Mammary microvascular endothelial cell (primary cell): Measurements from ENCODE around the gene DNAJC22. TPM values are rescaled to one million over a fixed set of nuclear protein-coding genes. Genes with fewer than 3 reads are reported as not detected.

ENCODE experiments used
- total RNA-seq: library from RNA; depleted of rRNA; stranded (reverse); fragments of >200 nt; gene quantifications from 2 replicates; pipeline ENCODE4 v1.2.3, GENCODE V29; 2015

The DNAJC22 gene
- total RNA-seq: 0.20 and 0.98 TPM in 2 replicates

DNA sequence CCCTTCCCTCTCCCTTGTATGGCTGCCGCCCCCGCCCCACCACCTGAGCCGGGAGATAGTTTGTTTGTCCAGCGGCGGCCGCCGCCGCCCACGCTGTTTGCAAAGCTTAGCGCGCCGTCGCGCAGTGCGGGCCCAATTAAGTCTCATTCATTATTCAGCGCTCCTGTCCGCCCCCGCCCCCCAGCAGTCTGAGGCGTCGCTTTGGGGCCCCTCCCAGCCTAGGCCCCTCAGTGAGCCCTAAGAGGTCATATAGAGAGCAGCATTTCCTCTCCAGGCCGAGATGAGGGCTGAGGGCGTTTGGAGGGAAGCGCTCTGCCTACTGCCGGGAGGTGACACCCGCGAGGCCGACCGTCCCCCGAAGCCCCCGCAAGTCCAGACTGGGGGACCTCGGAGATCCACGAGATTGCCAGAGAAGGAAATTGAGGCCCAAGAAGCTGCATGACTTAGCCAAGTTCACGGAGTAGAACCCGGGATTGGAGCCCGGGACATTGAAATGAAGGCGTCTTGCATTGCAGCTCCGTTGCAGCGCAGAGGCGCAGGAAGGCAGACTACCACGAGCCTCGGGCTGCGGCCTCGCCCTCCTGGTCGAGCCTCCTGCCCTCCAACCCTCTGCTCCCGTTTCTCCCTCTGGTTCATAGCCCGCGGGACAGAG is at the start of gene DNAJC22:
TSS of gene DNAJC22 (plus strand) at position 230 of the 652 bp plus-strand sequence. CDS start 1,985 bp downstream, outside the sequence.

DNA sequence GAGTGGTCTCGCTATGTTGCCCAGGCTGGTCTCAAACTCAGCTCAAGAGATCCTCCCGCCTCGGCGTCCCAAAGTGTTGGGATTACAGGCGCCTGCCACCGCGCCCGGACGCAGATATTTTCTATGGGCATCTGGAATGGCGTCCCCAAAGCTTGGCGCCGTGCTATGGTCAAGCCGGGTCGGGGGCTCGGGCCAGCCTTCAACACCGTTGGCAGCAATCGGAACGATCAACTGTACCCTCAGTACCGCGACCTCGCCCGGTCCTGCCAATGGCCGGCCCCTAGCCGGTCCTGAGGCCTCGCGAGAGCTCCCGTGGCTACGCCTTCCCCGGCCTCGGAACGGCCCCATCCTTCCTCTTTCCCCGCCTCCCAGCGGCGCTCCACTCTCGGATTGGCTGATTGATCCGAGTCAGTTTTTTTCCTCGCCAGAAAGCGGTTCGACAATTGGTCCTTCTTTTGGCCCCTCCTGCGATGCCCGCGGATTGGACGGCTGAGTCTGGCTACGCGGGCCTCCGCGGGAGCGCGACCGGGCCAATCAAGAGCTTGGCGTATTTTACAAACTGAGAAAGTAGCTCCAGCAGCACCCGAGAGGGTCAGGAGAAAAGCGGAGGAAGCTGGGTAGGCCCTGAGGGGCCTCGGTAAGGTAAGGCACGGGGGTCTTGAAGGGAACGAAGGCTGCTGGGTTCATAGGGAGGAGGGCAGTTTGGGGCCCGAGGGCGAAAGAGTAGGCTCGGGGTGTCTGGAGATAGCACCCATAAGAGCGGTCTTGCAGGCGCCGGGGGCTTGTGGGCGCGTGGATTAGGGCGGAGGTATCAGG is 23.8 kb upstream of the DNAJC22 start, which contains the start of gene TROAP:
TSS of gene TROAP (plus strand) at position 548 of the 816 bp plus-strand sequence. CDS start 354 bp downstream, outside the sequence.

GRCh38 chr12:49336645-49337584 is 9.8 kb upstream of the DNAJC22 start, which contains the start of gene C1QL4:
Gene C1QL4 (minus strand): TSS chr12:49337188. CDS start chr12:49336477, 711 bp downstream.

GRCh38 chr12:49367381-49368239 is 20.9 kb downstream of the DNAJC22 start, which contains the start of gene SPATS2:
Gene SPATS2 (plus strand): TSS chr12:49367462. CDS start chr12:49461013, 93,551 bp downstream.

Other genes with a start within 250 kb of the DNAJC22 start
- 32.2 and 51.6 TPM in 2 replicates for gene LMBR1L, start 236.0 kb upstream of the DNAJC22 start, total RNA-seq
- 3,914 and 4,040 TPM in 2 replicates for gene TUBA1B, start 215.5 kb upstream of the DNAJC22 start, total RNA-seq
- 773 and 887 TPM in 2 replicates for gene TUBA1A, start 157.8 kb upstream of the DNAJC22 start, total RNA-seq
- gene TUBA1C, start 81.8 kb upstream of the DNAJC22 start, total RNA-seq: 1,170 and 1,280 TPM in 2 replicates
- not detected in 2 replicates for gene PRPH, start 51.7 kb upstream of the DNAJC22 start, total RNA-seq
- 26.0 and 39.2 TPM in 2 replicates for gene TROAP, start 23.6 kb upstream of the DNAJC22 start, total RNA-seq
- gene C1QL4, start 9.7 kb upstream of the DNAJC22 start, total RNA-seq: not detected in 2 replicates
- gene SPATS2, start 20.6 kb downstream of the DNAJC22 start, total RNA-seq: 21.4 and 27.9 TPM in 2 replicates
- gene KCNH3, start 192.1 kb downstream of the DNAJC22 start, total RNA-seq: not detected in 2 replicates
- gene MCRS1, start 221.3 kb downstream of the DNAJC22 start, total RNA-seq: 65.6 and 72.5 TPM in 2 replicates